GM12878 (cell line): ENCODE data around the gene BMP2K. TPM values are rescaled to one million over a fixed set of nuclear protein-coding genes. Genes with fewer than 3 reads are reported as not detected.

ENCODE experiments used
- ATAC-seq: fragments of 200-7000 bp; cut with Tn5 transposase; 3 replicates; pipeline ENCODE4 v1.9.1; 2020; ENCODE audit warnings: mild to moderate bottlenecking, moderate library complexity
- BruUV-seq: library from RNA; stranded (reverse); fragments of 400-500 nt; replicated peaks from 2 replicates; lab custom pipeline; 2021; lab: Mats Ljungman, UMichigan
- CTCF ChIA-PET: fragments of 300-600 bp; sonication (Branson Sonifier 250); formaldehyde crosslinking; extraction: SDS; loops from one replicate; lab custom pipeline; 2021; ENCODE audit warnings: inconsistent platforms; lab: Yijun Ruan, JAX
- POLR2A ChIA-PET: fragments of 350-600 bp; formaldehyde crosslinking; extraction: SDS; loops from one replicate; lab custom pipeline; 2021; ENCODE audit warnings: inconsistent platforms; lab: Charles Lee
- RAD21 ChIA-PET: fragments of 300-600 bp; sonication (Branson Sonifier 250); formaldehyde crosslinking; loops from one replicate; lab custom pipeline; 2023; ENCODE audit warnings: antibody characterized with exemption; ENCODE audit not compliant: unreplicated experiment; lab: Charles Lee
- SMC1A ChIA-PET: fragments of 300-600 bp; sonication (Branson Sonifier 250); formaldehyde crosslinking; loops from one replicate; lab custom pipeline; 2023; ENCODE audit not compliant: unreplicated experiment, uncharacterized antibody; lab: Charles Lee
- DNase-seq: peaks from one replicate; pipeline ENCODE4 v3.0.0-alpha.2; 2011; ENCODE audit warnings: low read depth, low spot score
- FAIRE-seq: peaks from 3 replicates; lab custom pipeline; 2011; peaks lifted over from hg19 to GRCh38; lab: Jason Lieb, UNC
- H2AFZ ChIP-seq: 2 replicates; pipeline ENCODE4 v1.6.0; 2011; ENCODE audit warnings: low read depth, low read length, control low read depth; ENCODE audit not compliant: control insufficient read depth
- H3K27ac ChIP-seq: 2 replicates; pipeline ENCODE4 v1.5.1; 2011; ENCODE audit warnings: control low read depth; ENCODE audit not compliant: control insufficient read depth, insufficient read depth
- H3K27me3 ChIP-seq, 2 experiments: replicated peaks in 1 of 2; 2 replicates each; pipeline versions ENCODE4 v1.6.0 to v1.6.1; 2011; ENCODE audit warnings: low read length in 1 of 2; ENCODE audit not compliant: control insufficient read depth in 2 of 2, insufficient read depth in 2 of 2
- H3K36me3 ChIP-seq, 2 experiments: 2 replicates each; pipeline ENCODE4 v1.5.1; 2011; ENCODE audit warnings: low read length in 1 of 2; ENCODE audit not compliant: control insufficient read depth in 2 of 2, insufficient read depth in 2 of 2
- H3K4me1 ChIP-seq: 2 replicates; pipeline ENCODE4 v1.6.1; 2011; ENCODE audit warnings: mild to moderate bottlenecking, low read length, moderate library complexity, mixed read lengths; ENCODE audit not compliant: control insufficient read depth, insufficient read depth
- H3K4me2 ChIP-seq: 2 replicates; pipeline ENCODE4 v1.6.0; 2011; ENCODE audit warnings: control low read depth; ENCODE audit not compliant: control insufficient read depth, insufficient read depth
- H3K4me3 ChIP-seq: fragments of 200-600 bp; sonication (generic); 2 replicates; pipeline ENCODE4 v1.5.1; 2016
- H3K79me2 ChIP-seq: 2 replicates; pipeline ENCODE4 v1.6.0; 2011; ENCODE audit warnings: low read length; ENCODE audit not compliant: control insufficient read depth, insufficient read depth
- H3K9ac ChIP-seq: 2 replicates; pipeline ENCODE4 v1.8.0; 2011; ENCODE audit warnings: low read length, control low read depth, mixed read lengths; ENCODE audit not compliant: control insufficient read depth, insufficient read depth
- H3K9me3 ChIP-seq: replicated peaks from 3 replicates; pipeline ENCODE4 v1.5.1; 2011; ENCODE audit warnings: mild to moderate bottlenecking, low read length; ENCODE audit not compliant: control insufficient read depth, insufficient read depth
- H4K20me1 ChIP-seq: 2 replicates; pipeline ENCODE4 v1.6.0; 2011; ENCODE audit not compliant: control insufficient read depth, insufficient read depth
- BHLHE40 ChIP-seq, 2 experiments: fragments of 450-650 bp in 1 of 2; IDR thresholded peaks; 2 replicates each; pipeline ENCODE4 v1.6.1; 2011 to 2017; ENCODE audit warnings: low read depth in 2 of 2, borderline replicate concordance in 1 of 2, improper control_type of control experiment in 1 of 2, low read length in 1 of 2, mild to moderate bottlenecking in 1 of 2
- KLF5 ChIP-seq: fragments of 450-650 bp; IDR thresholded peaks from 2 replicates; pipeline ENCODE4 v1.6.1; 2014; ENCODE audit warnings: mild to moderate bottlenecking; ENCODE audit not compliant: partially characterized antibody
- NR2C1 ChIP-seq: fragments of 450-650 bp; IDR thresholded peaks from 2 replicates; pipeline ENCODE4 v1.6.1; 2017; ENCODE audit warnings: antibody characterized with exemption, mild to moderate bottlenecking, moderate library complexity
- RAD21 ChIP-seq: IDR thresholded peaks from 2 replicates; pipeline ENCODE4 v1.6.1; 2011; ENCODE audit warnings: mild to moderate bottlenecking, low read depth, low read length, moderate library complexity; ENCODE audit not compliant: insufficient read depth
- ZBTB33 ChIP-seq: fragments of 450-650 bp; IDR thresholded peaks from 2 replicates; pipeline ENCODE4 v1.6.1; 2017; ENCODE audit warnings: mild to moderate bottlenecking
- WGBS: methylation state at CpG from one replicate; pipeline ENCODE4 v1.1.6; 2016; ENCODE audit warnings: low lambda C conversion rate; ENCODE audit not compliant: insufficient replicate concordance, insufficient coverage; ENCODE audit errors: missing lambda C conversion rate; 5-methylcytosine and 5-hydroxymethylcytosine counted together
- in situ Hi-C: fragments of 300-500 bp; cut with MboI; formaldehyde crosslinking; loops from 9 replicates; pipeline ENCODE4 v1.14.3; 2018; ENCODE audit warnings: mixed read lengths
- intact Hi-C: fragments of 100-400 bp; cut with micrococcal nuclease; formaldehyde crosslinking; loops from one replicate; pipeline ENCODE4 v1.14.2; 2022; ENCODE audit not compliant: unreplicated experiment
- polyA plus RNA-seq, 11 experiments: library from polyadenylated mRNA; depleted of rRNA in 4 of 11; unstranded in 6 of 11; stranded (reverse) in 5 of 11; fragments of >200 nt; fragmentation: Nextera tagmentation in 4 of 11; fragmentation: Illumina TruSeq in 1 of 11; extraction: Ambion mirVana in 4 of 11; extraction: Trizol in 1 of 11; gene quantifications; 1 replicate in 1 of 11; 2 replicates in 10 of 11; pipeline versions ENCODE4 v1.2.1 to v1.2.3, GENCODE V29; 2011 to 2016; ENCODE audit warnings: inconsistent platforms in 2 of 11, missing spikeins in 2 of 11, low read depth in 1 of 11
- total RNA-seq, 4 experiments: library from RNA; depleted of rRNA in 3 of 4; stranded (reverse); fragments of >200 nt in 3 of 4; fragmentation: Illumina TruSeq in 1 of 4; extraction: Trizol in 1 of 4; gene quantifications; 2 replicates each; pipeline versions ENCODE4 v1.2.1 to v1.2.3, GENCODE V29; 2013 to 2021

The BMP2K gene
- total and polyA plus RNA-seq, 10 of the 15 experiments (the other 5 are each of a cell fraction or from before 2014, with no cell fraction given) = 3.3 to 84.6 (median 24.8) TPM

GRCh38 chr4:78732332-78733104, 43.6 kb upstream of the BMP2K start:
- Histone ChIP-seq H3K9ac (no peak overlapping the region), H3K79me2 (no peaks in the 10 kb centered on the region), H3K4me3 (no peak overlapping the region), H4K20me1 (no peaks in the 10 kb centered on the region), H3K4me1 (peaks cover 30% of the 10 kb centered on the region), H2AFZ (no peak overlapping the region), H3K4me2 (no peak overlapping the region), H3K9me3 (peaks cover 2% of the 10 kb centered on the region; the same call in 1 of the 3 replicates), H3K27ac (no peak overlapping the region), H3K36me3 (no peaks in the 10 kb centered on the region), H3K27me3 (no peaks in the 10 kb centered on the region)
- ChIA-PET SMC1A (interaction anchor here (0.7 to 1.2 kb wide), 5 partner anchors 9 to 74 kb away, joined by 3 to 6 read pairs (median 3); no protein-coding TSS in a partner anchor), POLR2A (interaction anchor here (0.7 kb wide), 1 partner anchor 28 kb away, joined by 3 read pairs; no protein-coding TSS in a partner anchor), RAD21 (interaction anchor here (0.7 to 1.1 kb wide), 2 partner anchors 20 to 22 kb away, joined by 3 read pairs; no protein-coding TSS in a partner anchor), CTCF (interaction anchor here (0.9 to 1.3 kb wide), 3 partner anchors 8 to 21 kb away, joined by 3 to 6 read pairs (median 3); no protein-coding TSS in a partner anchor)
- DNase-seq (no peak), FAIRE-seq (no peak), ATAC-seq (no peak)
- 92% methylated on average over 3 of the region's 3 CpGs for WGBS
- BruUV-seq = no TSS peak
- in situ Hi-C loops = no loop called here
- intact Hi-C loops = no loop called here
- TF ChIP-seq ZBTB33 = no peak
- no peak for TF ChIP-seq RAD21
- no peak for TF ChIP-seq KLF5
- no peak for TF ChIP-seq BHLHE40 (IDR thresholded peaks at IDR 0.05; ENCODE audit: borderline replicate concordance in 1 of 2, low read depth in 2 of 2, low read length in 1 of 2)
- peak; percentile 11; the same call in 1 of the 2 replicates for TF ChIP-seq NR2C1
